WTC11 (cell line): Measurements from ENCODE around the gene HECW1. TPM values are rescaled to one million over a fixed set of nuclear protein-coding genes. Genes with fewer than 3 reads are reported as not detected.

ENCODE experiments used
- ATAC-seq: fragments of 200-7000 bp; cut with Tn5 transposase; 2 replicates; pipeline ENCODE4 v1.10.0; 2021; ENCODE audit warnings: mild to moderate bottlenecking, moderate library complexity
- CTCF ChIA-PET: fragments of 300-600 bp; sonication (Branson Sonifier 250); formaldehyde crosslinking; loops from one replicate; lab custom pipeline; 2021; ENCODE audit warnings: antibody characterized with exemption; lab: Charles Lee
- POLR2A ChIA-PET: fragments of 350-600 bp; sonication (Branson Sonifier 250); formaldehyde crosslinking; loops from one replicate; lab custom pipeline; 2021; ENCODE audit warnings: antibody characterized with exemption; lab: Charles Lee
- DNase-seq: peaks from one replicate; pipeline ENCODE4 v3.0.0; 2021; ENCODE audit warnings: low spot score
- H3K27ac Mint-ChIP-seq: 2 replicates; pipeline ENCODE4 v1.8.0; 2021; ENCODE audit warnings: mixed read lengths
- H3K27me3 Mint-ChIP-seq: 2 replicates; pipeline ENCODE4 v1.8.0; 2021; ENCODE audit warnings: low read depth, mild to moderate bottlenecking, moderate library complexity, mixed read lengths
- H3K36me3 Mint-ChIP-seq: 2 replicates; pipeline ENCODE4 v1.8.0; 2021; ENCODE audit warnings: mixed read lengths
- H3K4me1 Mint-ChIP-seq: 2 replicates; pipeline ENCODE4 v1.8.0; 2022; ENCODE audit warnings: mixed read lengths
- H3K4me3 Mint-ChIP-seq: 2 replicates; pipeline ENCODE4 v1.8.0; 2021; ENCODE audit warnings: mild to moderate bottlenecking, moderate library complexity, mixed read lengths
- H3K9me3 Mint-ChIP-seq: 2 replicates; pipeline ENCODE4 v1.8.0; 2021; ENCODE audit warnings: mixed read lengths
- CREB1 ChIP-seq: sonication (generic); formaldehyde crosslinking; IDR thresholded peaks from 2 replicates; pipeline ENCODE4 v1.8.0; 2023; ENCODE audit warnings: mild to moderate bottlenecking, missing genetic modification reagents
- ETV6 ChIP-seq: sonication (generic); formaldehyde crosslinking; IDR thresholded peaks from 2 replicates; pipeline ENCODE4 v1.8.1; 2022; ENCODE audit warnings: mild to moderate bottlenecking, missing genetic modification reagents
- FOXP1 ChIP-seq: sonication (generic); formaldehyde crosslinking; IDR thresholded peaks from 2 replicates; pipeline ENCODE4 v1.8.0; 2022; ENCODE audit warnings: missing genetic modification reagents, mild to moderate bottlenecking, moderate library complexity, borderline replicate concordance
- HMGA2 ChIP-seq: fragments of 250-450 bp; sonication (Bioruptor Pico); IDR thresholded peaks from 2 replicates; pipeline ENCODE4 v1.4.0; 2021; ENCODE audit warnings: mild to moderate bottlenecking, moderate library complexity
- KAT7 ChIP-seq: sonication (generic); formaldehyde crosslinking; IDR thresholded peaks from 2 replicates; pipeline ENCODE4 v1.8.1; 2023; ENCODE audit warnings: missing genetic modification reagents, mild to moderate bottlenecking, borderline replicate concordance
- PRRX2 ChIP-seq: fragments of 250-450 bp; sonication (Bioruptor Pico); IDR thresholded peaks from 2 replicates; pipeline ENCODE4 v1.8.0; 2021; ENCODE audit warnings: mild to moderate bottlenecking
- RELA ChIP-seq: sonication (generic); formaldehyde crosslinking; IDR thresholded peaks from 2 replicates; pipeline ENCODE4 v1.8.1; 2022; ENCODE audit warnings: missing genetic modification reagents, mild to moderate bottlenecking, borderline replicate concordance
- RORB ChIP-seq: fragments of 250-450 bp; sonication (Bioruptor Pico); IDR thresholded peaks from 2 replicates; pipeline ENCODE4 v1.9.0; 2021; ENCODE audit warnings: mild to moderate bottlenecking
- TEAD4 ChIP-seq: sonication (generic); formaldehyde crosslinking; IDR thresholded peaks from 2 replicates; pipeline ENCODE4 v1.8.0; 2022; ENCODE audit warnings: mild to moderate bottlenecking, missing genetic modification reagents
- TP53 ChIP-seq: sonication (generic); formaldehyde crosslinking; IDR thresholded peaks from 2 replicates; pipeline ENCODE4 v1.8.1; 2023; ENCODE audit warnings: mild to moderate bottlenecking, missing genetic modification reagents
- ZBTB21 ChIP-seq: sonication (generic); formaldehyde crosslinking; IDR thresholded peaks from 2 replicates; pipeline ENCODE4 v1.8.1; 2023; ENCODE audit warnings: mild to moderate bottlenecking, missing genetic modification reagents, borderline replicate concordance
- ZNF219 ChIP-seq: sonication (generic); formaldehyde crosslinking; IDR thresholded peaks from 2 replicates; pipeline ENCODE4 v1.8.0; 2023; ENCODE audit warnings: missing genetic modification reagents, mild to moderate bottlenecking, borderline replicate concordance
- ZNF263 ChIP-seq: sonication (generic); formaldehyde crosslinking; IDR thresholded peaks from 2 replicates; pipeline ENCODE4 v1.8.1; 2022; ENCODE audit warnings: low read depth, mild to moderate bottlenecking, moderate library complexity, missing genetic modification reagents
- ZNF416 ChIP-seq: fragments of 250-450 bp; sonication (Bioruptor Pico); IDR thresholded peaks from 2 replicates; pipeline ENCODE4 v1.9.0; 2021; ENCODE audit warnings: mild to moderate bottlenecking, inconsistent platforms
- ZNF423 ChIP-seq: fragments of 250-450 bp; sonication (Bioruptor Pico); IDR thresholded peaks from 2 replicates; pipeline ENCODE4 v2.1.2; 2022; ENCODE audit warnings: mild to moderate bottlenecking, moderate library complexity
- total RNA-seq: library from RNA; stranded (reverse); gene quantifications from 3 replicates; pipeline ENCODE4 v1.2.3, GENCODE V29; 2021
- TF ChIP-seq, protein P1 (sequence below): sonication (generic); formaldehyde crosslinking; IDR thresholded peaks from 2 replicates; pipeline ENCODE4 v1.8.1; 2023; ENCODE audit warnings: mild to moderate bottlenecking, moderate library complexity, missing genetic modification reagents
- TF ChIP-seq, protein P2 (sequence below): sonication (generic); formaldehyde crosslinking; IDR thresholded peaks from 2 replicates; pipeline ENCODE4 v1.8.0; 2022; ENCODE audit warnings: mild to moderate bottlenecking, missing genetic modification reagents
- TF ChIP-seq, protein P3 (sequence below): sonication (generic); formaldehyde crosslinking; IDR thresholded peaks from 2 replicates; pipeline ENCODE4 v1.8.1; 2022; ENCODE audit warnings: mild to moderate bottlenecking, missing genetic modification reagents, moderate library complexity, borderline replicate concordance
- TF ChIP-seq, protein P4 (sequence below): sonication (generic); formaldehyde crosslinking; IDR thresholded peaks from 2 replicates; pipeline ENCODE4 v1.8.1; 2022; ENCODE audit warnings: missing genetic modification reagents, borderline replicate concordance
- TF ChIP-seq, protein P5 (sequence below): fragments of 200-600 bp; IDR thresholded peaks from 2 replicates; pipeline ENCODE4 v1.8.0; 2022; ENCODE audit warnings: antibody characterized with exemption

Gene HECW1
- total RNA-seq, 1 experiment from 2014 or later, result 6.1 TPM

DNA sequence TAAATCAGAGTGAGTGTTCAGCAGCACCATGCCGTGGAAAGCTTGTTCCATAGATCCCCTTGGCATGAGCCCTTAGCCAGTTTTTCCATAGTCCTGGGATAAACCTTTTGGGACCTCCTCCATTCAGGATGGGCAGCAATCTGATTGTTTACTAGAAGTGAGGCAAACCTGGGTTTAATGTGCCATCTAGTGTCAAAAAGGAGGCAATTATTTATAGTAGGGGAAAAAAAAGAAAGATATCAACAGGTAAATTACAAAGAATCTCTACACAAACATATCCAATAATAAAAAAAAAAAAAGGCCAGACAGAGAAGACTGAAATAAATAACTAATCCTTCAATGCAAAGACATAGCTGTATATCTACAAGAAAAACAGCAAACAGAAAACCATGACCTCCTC is 241.5 kb downstream of the HECW1 start:
- Mint-ChIP-seq H3K4me1 (peaks cover 3% of the 10 kb centered on the region; the same call in 1 of the 2 replicates), H3K27me3 (no peaks in the 10 kb centered on the region), H3K27ac (no peak overlapping the region), H3K4me3 (no peak overlapping the region), H3K36me3 (peaks cover 52% of the 10 kb centered on the region), H3K9me3 (peaks cover 66% of the 10 kb centered on the region)
- POLR2A ChIA-PET, result interaction anchor here (0.7 kb wide), 1 partner anchor 1407 kb away, joined by 4 read pairs; no protein-coding TSS in a partner anchor
- ATAC-seq (peak; percentile 53; the same call in 1 of the 2 replicates), DNase-seq (no peak)
- TF ChIP-seq, protein P1, sequence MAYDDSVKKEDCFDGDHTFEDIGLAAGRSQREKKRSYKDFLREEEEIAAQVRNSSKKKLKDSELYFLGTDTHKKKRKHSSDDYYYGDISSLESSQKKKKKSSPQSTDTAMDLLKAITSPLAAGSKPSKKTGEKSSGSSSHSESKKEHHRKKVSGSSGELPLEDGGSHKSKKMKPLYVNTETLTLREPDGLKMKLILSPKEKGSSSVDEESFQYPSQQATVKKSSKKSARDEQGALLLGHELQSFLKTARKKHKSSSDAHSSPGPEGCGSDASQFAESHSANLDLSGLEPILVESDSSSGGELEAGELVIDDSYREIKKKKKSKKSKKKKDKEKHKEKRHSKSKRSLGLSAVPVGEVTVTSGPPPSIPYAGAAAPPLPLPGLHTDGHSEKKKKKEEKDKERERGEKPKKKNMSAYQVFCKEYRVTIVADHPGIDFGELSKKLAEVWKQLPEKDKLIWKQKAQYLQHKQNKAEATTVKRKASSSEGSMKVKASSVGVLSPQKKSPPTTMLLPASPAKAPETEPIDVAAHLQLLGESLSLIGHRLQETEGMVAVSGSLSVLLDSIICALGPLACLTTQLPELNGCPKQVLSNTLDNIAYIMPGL (CRISPR knock-in tag), result no peak
- CTCF ChIA-PET, result no interaction called here

DNA sequence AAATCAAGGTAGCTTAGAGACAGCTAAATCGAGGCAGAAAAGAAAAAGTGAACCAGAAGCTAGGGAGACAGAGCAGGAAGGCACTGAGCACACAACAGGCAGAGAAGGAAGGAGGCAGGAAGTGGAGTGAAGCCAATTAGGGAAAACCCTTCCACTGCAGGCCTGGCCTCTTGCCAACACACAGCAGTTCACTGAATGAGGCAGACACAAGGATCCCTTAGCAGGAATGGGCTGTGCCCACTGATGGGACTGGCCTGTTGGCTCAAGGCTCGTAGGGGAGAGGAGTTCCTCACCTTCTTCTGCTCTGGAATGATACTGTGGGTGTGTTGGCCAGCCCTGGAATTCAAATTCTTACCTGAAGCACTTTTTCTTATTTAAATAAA is 250.2 kb downstream of the HECW1 start:
- H3K9me3 Mint-ChIP-seq, result no peaks in the 10 kb centered on the region
- H3K4me1 Mint-ChIP-seq, result peaks cover 18% of the 10 kb centered on the region
- peak overlapping the region; percentile 44; the same call in 1 of the 2 replicates for H3K27ac Mint-ChIP-seq
- H3K36me3 Mint-ChIP-seq, result no peaks in the 10 kb centered on the region
- no peak overlapping the region for H3K4me3 Mint-ChIP-seq
- ATAC-seq, result peak; percentile 30; the same call in 1 of the 2 replicates
- TF ChIP-seq TP53 (CRISPR knock-in tag) (no peak), KAT7 (CRISPR knock-in tag) (no peak), HMGA2 (no peak), ZNF263 (CRISPR knock-in tag) (no peak), CREB1 (CRISPR knock-in tag) (no peak), ZBTB21 (CRISPR knock-in tag) (no peak), RORB (CRISPR knock-in tag) (no peak), ZNF416 (CRISPR knock-in tag) (no peak)
- TF ChIP-seq, protein P2, sequence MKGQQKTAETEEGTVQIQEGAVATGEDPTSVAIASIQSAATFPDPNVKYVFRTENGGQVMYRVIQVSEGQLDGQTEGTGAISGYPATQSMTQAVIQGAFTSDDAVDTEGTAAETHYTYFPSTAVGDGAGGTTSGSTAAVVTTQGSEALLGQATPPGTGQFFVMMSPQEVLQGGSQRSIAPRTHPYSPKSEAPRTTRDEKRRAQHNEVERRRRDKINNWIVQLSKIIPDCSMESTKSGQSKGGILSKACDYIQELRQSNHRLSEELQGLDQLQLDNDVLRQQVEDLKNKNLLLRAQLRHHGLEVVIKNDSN, result no peak
- TF ChIP-seq, protein P1 (CRISPR knock-in tag), result no peak
- ChIA-PET POLR2A (interaction anchor here (0.7 kb wide), 1 partner anchor 49 kb away, joined by 5 read pairs; no protein-coding TSS in a partner anchor), CTCF (interaction anchor here (0.7 kb wide), 1 partner anchor 421 kb away, joined by 4 read pairs; no protein-coding TSS in a partner anchor)
- no peaks in the 10 kb centered on the region for H3K27me3 Mint-ChIP-seq
- no peak for DNase-seq

DNA sequence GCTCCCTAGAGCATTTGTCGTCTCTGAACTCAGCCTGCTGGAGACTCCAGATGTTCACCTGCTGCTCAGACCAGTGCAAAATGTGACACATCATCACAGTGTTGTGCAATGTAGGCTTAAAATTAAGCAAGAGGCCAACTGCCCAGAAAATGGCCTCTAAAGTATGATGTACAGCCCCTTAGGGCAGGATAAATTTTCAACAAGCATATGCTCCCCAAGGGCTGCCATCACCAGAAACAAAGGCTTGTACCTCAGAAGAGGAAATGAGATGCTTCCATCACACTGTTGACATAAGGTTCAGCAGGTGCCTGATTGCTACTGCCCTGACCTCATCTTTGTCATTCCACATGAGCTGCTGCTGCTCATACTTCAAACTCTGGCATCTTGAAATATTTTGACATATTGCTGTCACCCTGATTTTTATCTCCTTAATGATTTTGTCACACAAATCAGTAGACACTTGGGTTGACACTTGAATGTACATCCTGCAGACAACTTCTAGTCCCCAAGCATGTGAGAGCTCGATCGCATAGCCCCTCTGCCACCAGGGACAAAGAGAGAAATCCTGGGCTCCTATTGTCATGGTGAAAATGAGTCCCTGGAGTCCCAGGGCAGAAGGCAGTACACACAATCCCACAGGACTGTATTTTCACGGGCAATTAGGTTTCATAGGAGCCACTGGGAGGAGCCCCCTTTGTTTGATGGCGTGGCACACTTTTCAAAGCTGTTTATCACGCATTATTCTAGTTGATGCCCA is 250.8 kb downstream of the HECW1 start:
- no peak for DNase-seq
- Mint-ChIP-seq H3K36me3 (no peaks in the 10 kb centered on the region), H3K9me3 (no peaks in the 10 kb centered on the region), H3K27ac (no peak overlapping the region), H3K4me3 (no peak overlapping the region), H3K27me3 (no peaks in the 10 kb centered on the region), H3K4me1 (peaks cover 18% of the 10 kb centered on the region)
- ChIA-PET POLR2A (no interaction called here), CTCF (interaction anchor here (0.8 kb wide), 1 partner anchor 92 kb away, joined by 3 read pairs; no protein-coding TSS in a partner anchor)
- ATAC-seq, result no peak
- TF ChIP-seq RELA (CRISPR knock-in tag), result no peak
- no peak for TF ChIP-seq ZNF423 (CRISPR knock-in tag)
- TF ChIP-seq TEAD4 (CRISPR knock-in tag), result no peak
- TF ChIP-seq CREB1 (CRISPR knock-in tag), result no peak
- TF ChIP-seq, protein P3, sequence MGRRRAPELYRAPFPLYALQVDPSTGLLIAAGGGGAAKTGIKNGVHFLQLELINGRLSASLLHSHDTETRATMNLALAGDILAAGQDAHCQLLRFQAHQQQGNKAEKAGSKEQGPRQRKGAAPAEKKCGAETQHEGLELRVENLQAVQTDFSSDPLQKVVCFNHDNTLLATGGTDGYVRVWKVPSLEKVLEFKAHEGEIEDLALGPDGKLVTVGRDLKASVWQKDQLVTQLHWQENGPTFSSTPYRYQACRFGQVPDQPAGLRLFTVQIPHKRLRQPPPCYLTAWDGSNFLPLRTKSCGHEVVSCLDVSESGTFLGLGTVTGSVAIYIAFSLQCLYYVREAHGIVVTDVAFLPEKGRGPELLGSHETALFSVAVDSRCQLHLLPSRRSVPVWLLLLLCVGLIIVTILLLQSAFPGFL, result no peak
- TF ChIP-seq ZNF416 (CRISPR knock-in tag), result no peak
- no peak for TF ChIP-seq PRRX2 (CRISPR knock-in tag)
- TF ChIP-seq, protein P4, sequence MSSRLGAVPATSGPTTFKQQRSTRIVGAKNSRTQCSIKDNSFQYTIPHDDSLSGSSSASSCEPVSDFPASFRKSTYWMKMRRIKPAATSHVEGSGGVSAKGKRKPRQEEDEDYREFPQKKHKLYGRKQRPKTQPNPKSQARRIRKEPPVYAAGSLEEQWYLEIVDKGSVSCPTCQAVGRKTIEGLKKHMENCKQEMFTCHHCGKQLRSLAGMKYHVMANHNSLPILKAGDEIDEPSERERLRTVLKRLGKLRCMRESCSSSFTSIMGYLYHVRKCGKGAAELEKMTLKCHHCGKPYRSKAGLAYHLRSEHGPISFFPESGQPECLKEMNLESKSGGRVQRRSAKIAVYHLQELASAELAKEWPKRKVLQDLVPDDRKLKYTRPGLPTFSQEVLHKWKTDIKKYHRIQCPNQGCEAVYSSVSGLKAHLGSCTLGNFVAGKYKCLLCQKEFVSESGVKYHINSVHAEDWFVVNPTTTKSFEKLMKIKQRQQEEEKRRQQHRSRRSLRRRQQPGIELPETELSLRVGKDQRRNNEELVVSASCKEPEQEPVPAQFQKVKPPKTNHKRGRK (CRISPR knock-in tag), result no peak
- TF ChIP-seq, protein P5, sequence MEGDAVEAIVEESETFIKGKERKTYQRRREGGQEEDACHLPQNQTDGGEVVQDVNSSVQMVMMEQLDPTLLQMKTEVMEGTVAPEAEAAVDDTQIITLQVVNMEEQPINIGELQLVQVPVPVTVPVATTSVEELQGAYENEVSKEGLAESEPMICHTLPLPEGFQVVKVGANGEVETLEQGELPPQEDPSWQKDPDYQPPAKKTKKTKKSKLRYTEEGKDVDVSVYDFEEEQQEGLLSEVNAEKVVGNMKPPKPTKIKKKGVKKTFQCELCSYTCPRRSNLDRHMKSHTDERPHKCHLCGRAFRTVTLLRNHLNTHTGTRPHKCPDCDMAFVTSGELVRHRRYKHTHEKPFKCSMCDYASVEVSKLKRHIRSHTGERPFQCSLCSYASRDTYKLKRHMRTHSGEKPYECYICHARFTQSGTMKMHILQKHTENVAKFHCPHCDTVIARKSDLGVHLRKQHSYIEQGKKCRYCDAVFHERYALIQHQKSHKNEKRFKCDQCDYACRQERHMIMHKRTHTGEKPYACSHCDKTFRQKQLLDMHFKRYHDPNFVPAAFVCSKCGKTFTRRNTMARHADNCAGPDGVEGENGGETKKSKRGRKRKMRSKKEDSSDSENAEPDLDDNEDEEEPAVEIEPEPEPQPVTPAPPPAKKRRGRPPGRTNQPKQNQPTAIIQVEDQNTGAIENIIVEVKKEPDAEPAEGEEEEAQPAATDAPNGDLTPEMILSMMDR, result no peak
- no peak for TF ChIP-seq ETV6 (CRISPR knock-in tag)
- TF ChIP-seq FOXP1 (CRISPR knock-in tag), result no peak
- no peak for TF ChIP-seq ZNF219 (CRISPR knock-in tag)
